HG03039 (cell line): ENCODE measurements around the gene PTRH1.

Experiments used
- ATAC-seq: cut with Tn5 transposase; IDR thresholded peaks from one replicate; pipeline ENCODE4 v1.9.1; 2021; ENCODE audit warnings: mild to moderate bottlenecking, moderate library complexity; ENCODE audit not compliant: unreplicated experiment

Gene PTRH1

DNA sequence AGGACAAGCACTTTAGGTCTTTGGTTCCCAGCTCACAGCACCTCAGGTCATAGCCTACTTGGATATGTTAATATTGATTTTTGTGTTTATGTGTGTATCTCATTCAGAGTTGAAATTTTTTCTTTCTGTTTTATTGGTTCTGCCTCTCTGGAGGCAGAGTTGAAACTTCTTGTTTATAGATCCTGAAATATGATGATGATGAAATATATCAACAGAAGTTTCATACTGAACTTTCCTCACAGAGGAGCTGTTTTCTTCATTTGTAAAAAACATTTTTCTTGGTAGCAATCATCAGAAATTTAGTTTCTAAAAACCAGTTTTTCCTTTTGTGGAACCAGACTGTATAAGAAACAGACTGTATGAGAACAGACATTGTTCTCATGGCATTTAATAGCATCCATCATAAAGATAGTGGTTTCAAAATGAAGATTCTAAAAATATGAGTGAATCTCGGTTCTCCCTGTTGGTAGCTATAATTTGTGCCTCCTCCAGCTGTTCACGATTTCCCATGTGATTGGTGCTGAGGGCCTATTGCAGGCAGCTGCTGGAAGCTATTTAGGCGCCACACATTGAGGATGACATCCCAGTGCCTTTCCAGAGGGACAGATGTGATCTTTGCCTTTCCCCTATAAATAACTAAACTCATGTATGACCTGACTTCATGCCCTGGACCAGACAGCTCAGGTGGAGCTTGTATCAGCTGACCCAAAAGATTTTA, 48.2 kb downstream of the PTRH1 start:
- ATAC-seq: no peak

- no peak for ATAC-seq
Observed at GRCh38 chr9:127664678-127665507, 50.6 kb downstream of the PTRH1 start.

DNA sequence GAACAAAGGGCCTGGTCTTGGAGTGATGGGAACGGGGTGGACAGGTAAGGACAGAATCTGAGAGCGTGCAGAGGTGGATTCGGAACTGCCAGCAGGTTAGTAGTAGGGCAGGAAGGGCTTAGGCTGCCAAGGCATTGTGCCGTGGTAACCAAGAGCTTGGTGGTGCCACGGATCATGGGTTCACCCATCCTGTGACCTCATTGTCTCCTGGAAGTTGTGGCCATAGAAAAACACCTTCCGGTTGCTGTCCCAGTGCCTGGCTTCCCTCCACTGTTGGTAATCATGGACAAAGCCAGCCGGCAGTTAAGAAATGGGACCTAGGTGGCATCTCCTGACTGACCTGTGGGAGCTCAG, 51.2 kb downstream of the PTRH1 start:
- ATAC-seq: no peak
